Measurements from ENCODE around the gene STK10.

DNA sequence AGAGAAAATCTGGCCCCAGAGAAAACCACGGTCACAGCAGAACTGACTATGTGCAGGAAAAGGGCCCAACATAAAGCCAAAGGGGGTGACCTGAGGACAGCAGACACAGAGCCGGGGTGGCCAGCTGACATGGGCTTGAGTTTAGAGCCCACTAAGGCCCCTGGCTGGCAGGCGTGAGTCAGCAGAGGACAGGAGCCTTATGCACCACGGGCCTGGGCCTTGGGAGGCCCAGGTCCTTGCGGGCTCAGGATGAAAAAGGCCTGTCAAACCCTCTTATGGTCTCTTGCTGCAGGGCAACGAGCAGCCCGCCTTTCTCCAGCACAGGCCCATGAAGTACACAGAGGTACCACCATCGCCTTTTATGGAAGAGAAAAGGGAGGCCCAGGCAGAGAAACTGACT is 19.7 kb downstream of the STK10 start:
- TF ChIP-seq, protein P1, sequence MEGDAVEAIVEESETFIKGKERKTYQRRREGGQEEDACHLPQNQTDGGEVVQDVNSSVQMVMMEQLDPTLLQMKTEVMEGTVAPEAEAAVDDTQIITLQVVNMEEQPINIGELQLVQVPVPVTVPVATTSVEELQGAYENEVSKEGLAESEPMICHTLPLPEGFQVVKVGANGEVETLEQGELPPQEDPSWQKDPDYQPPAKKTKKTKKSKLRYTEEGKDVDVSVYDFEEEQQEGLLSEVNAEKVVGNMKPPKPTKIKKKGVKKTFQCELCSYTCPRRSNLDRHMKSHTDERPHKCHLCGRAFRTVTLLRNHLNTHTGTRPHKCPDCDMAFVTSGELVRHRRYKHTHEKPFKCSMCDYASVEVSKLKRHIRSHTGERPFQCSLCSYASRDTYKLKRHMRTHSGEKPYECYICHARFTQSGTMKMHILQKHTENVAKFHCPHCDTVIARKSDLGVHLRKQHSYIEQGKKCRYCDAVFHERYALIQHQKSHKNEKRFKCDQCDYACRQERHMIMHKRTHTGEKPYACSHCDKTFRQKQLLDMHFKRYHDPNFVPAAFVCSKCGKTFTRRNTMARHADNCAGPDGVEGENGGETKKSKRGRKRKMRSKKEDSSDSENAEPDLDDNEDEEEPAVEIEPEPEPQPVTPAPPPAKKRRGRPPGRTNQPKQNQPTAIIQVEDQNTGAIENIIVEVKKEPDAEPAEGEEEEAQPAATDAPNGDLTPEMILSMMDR (IDR thresholded peaks at IDR 0.05) = no peak
- no peak for TF ChIP-seq POLR2A (IDR thresholded peaks at IDR 0.05)

All from body of pancreas (tissue), 4 donors.